Testis (tissue), 3 donors: ENCODE measurements around the gene LTBP1. TPM values are rescaled to one million over a fixed set of nuclear protein-coding genes. Genes with fewer than 3 reads are reported as not detected.
"Not testable (repeated sequence)": the region's sequence is repeated elsewhere in the genome, so short reads cannot be mapped to it uniquely, and the experiment has no call there.

Source experiments
- DNase-seq: peaks from one replicate; pipeline ENCODE4 v3.0.0-alpha.2; 2019
- H3K27ac ChIP-seq, 2 donors: fragments of 200-600 bp; sonication (generic); one replicate each; pipeline ENCODE4 v1.5.1; 2019
- H3K27me3 ChIP-seq: fragments of 200-600 bp; sonication (generic); one replicate; pipeline ENCODE4 v1.5.1; 2019
- H3K36me3 ChIP-seq: fragments of 200-600 bp; sonication (generic); one replicate; pipeline ENCODE4 v1.5.1; 2017; ENCODE audit warnings: low read depth; ENCODE audit errors: missing control alignments
- H3K4me1 ChIP-seq: fragments of 200-600 bp; sonication (generic); one replicate; pipeline ENCODE4 v1.5.1; 2019
- H3K4me3 ChIP-seq, 2 donors: fragments of 200-600 bp; sonication (generic); one replicate each; pipeline ENCODE4 v1.5.1; 2017 to 2019
- H3K9me3 ChIP-seq: fragments of 200-600 bp; sonication (generic); one replicate; pipeline ENCODE4 v1.5.1; 2017
- CTCF ChIP-seq, 3 experiments: fragments of 450-650 bp in 2 of 3; fragments of 200-600 bp in 1 of 3; sonication (generic) in 1 of 3; IDR thresholded peaks; one replicate each; pipeline ENCODE4 v1.5.1; 2016 to 2019; ENCODE audit warnings: antibody characterized with exemption in 3 of 3, mild to moderate bottlenecking in 2 of 3, moderate library complexity in 1 of 3
- POLR2A ChIP-seq: fragments of 450-650 bp; IDR thresholded peaks from one replicate; pipeline ENCODE4 v1.6.1; 2017; ENCODE audit warnings: antibody characterized with exemption, mild to moderate bottlenecking, moderate library complexity
- WGBS, 2 donors: methylation state at CpG; one replicate each; pipeline ENCODE4 v1.1.5; 2018; 5-methylcytosine and 5-hydroxymethylcytosine counted together
- intact Hi-C: fragments of 100-400 bp; cut with DNase I; formaldehyde crosslinking; loops from one replicate; pipeline ENCODE4 v1.15.1; 2023; ENCODE audit warnings: low total_unique reads
- polyA plus RNA-seq: library from polyadenylated mRNA; stranded (reverse); fragments of 350-450 nt; fragmentation: Illumina TruSeq; extraction: RNeasy Lipid Tissue Mini Kit (QIAGEN cat#74804); gene quantifications from one replicate; pipeline ENCODE4 v1.2.3, GENCODE V29; 2014; ENCODE audit warnings: low read depth, low replicate concordance; ENCODE audit not compliant: insufficient read depth
- total RNA-seq, 2 donors: library from RNA; depleted of rRNA; stranded (reverse); fragments of >200 nt; gene quantifications; one replicate each; pipeline ENCODE4 v1.2.3, GENCODE V29; 2016

The LTBP1 gene
- total and polyA plus RNA-seq, 3 donors from 2014 or later: 39.6 to 51.5 (median 44.0) TPM

DNA sequence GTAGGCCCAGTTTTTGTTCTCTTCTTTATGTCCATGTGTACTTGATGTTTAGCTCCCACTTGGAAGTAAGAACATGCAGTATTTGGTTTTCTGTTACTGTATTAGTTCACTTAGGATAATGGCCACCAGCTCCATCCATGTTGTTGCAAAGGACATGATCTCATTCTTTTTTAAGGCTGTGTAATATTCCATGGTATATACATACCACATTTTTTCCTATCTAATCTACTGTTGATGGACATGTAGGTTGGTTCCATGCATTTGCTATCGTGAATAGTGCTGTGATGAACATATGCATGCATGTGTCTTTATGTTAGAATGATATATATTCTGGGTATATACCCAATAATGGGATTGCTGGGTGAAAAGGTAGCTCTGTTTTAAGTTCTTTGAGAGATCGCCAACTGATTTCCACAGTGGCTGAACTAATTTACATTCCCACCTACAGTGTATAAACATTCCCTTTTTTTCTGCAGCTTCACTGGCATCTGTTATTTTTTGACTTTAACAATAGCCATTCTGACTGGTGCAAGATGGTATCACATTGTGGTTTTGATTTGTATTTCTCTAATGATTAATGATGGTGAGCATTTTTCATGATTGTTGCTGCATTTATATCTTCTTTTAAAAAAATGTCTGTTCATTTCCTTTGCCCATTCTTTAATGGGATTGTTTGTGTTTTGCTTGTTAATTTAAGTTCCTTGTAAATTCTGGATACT, 22.9 kb downstream of the LTBP1 start:
- no peak overlapping the region for H3K27ac ChIP-seq
- no peaks in the 10 kb centered on the region for H3K9me3 ChIP-seq
- no peaks in the 10 kb centered on the region for H3K27me3 ChIP-seq
- no peak overlapping the region for H3K4me3 ChIP-seq
- intact Hi-C loops: no loop called here
- WGBS, 2 donors: 58 to 99% methylated on average over 2 of the region's 2 CpGs
- no peaks in the 10 kb centered on the region for H3K4me1 ChIP-seq
- TF ChIP-seq CTCF (IDR thresholded peaks at IDR 0.05): no peak
- TF ChIP-seq POLR2A: no peak
- no peaks in the 10 kb centered on the region for H3K36me3 ChIP-seq
- no peak for DNase-seq

- H3K27me3 ChIP-seq, intact Hi-C loops, H3K4me3 ChIP-seq, H3K36me3 ChIP-seq, H3K27ac ChIP-seq, H3K9me3 ChIP-seq, DNase-seq, H3K4me1 ChIP-seq: not testable (repeated sequence)
- WGBS, 2 donors: 94 to 100% methylated on average over 1 of the region's 1 CpG
Observed at GRCh38 chr2:32973772-32974171, 27.0 kb downstream of the LTBP1 start.

DNA sequence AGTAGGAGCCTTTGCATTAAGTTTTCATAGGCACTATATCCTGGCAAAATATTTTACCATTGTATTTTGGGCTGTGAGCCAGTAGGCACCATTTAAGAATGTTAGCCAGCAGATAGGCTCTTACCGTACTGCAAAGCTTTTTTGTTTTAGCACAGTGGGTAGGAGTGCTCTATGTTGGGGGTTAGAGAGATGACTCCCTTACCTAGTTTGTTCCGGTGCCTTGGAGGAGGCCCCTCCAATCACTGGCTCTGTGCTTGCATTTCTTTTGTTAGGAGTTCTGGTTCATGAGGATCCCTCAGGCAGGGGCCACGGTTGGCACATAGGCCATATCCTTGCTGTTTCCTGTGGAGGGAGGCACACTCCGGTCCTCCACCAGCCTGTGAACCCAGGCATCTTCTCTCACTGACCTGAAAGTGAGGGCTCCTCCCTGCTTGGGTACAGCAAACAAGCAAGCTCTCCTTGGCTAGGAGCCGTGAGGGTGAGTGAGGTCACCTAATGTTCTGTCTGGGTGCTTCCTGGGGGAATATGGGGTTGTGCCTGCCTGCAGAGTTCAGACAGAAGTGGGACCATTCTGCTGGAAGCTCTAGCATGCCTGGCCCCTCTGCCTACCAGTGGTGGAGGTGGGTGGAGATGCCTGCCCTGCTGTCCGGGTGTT, 29.8 kb downstream of the LTBP1 start:
- no peak overlapping the region for H3K4me3 ChIP-seq
- H3K27ac ChIP-seq: no peak overlapping the region
- no peaks in the 10 kb centered on the region for H3K27me3 ChIP-seq
- H3K4me1 ChIP-seq: no peaks in the 10 kb centered on the region
- TF ChIP-seq CTCF (IDR thresholded peaks at IDR 0.05) (no peak), POLR2A (no peak)
- no peaks in the 10 kb centered on the region for H3K9me3 ChIP-seq
- DNase-seq: no peak
- WGBS, 2 donors: 79 to 98% methylated on average over 4 to 6 of the region's 6 CpGs
- H3K36me3 ChIP-seq: no peaks in the 10 kb centered on the region
- intact Hi-C loops: no loop called here

- no peak for DNase-seq
- Histone ChIP-seq H3K36me3 (no peaks in the 10 kb centered on the region), H3K27ac (no peak overlapping the region), H3K27me3 (no peaks in the 10 kb centered on the region), H3K9me3 (no peaks in the 10 kb centered on the region), H3K4me1 (no peaks in the 10 kb centered on the region), H3K4me3 (no peak overlapping the region)
- no peak for TF ChIP-seq CTCF (IDR thresholded peaks at IDR 0.05)
- 80% methylated on average over 6 of the region's 6 CpGs; no CpG with 5 or more reads in 1 of the 2 donors for WGBS, 2 donors
- intact Hi-C loops: no loop called here
Observed at GRCh38 chr2:32977228-32977758, 30.5 kb downstream of the LTBP1 start.

DNA sequence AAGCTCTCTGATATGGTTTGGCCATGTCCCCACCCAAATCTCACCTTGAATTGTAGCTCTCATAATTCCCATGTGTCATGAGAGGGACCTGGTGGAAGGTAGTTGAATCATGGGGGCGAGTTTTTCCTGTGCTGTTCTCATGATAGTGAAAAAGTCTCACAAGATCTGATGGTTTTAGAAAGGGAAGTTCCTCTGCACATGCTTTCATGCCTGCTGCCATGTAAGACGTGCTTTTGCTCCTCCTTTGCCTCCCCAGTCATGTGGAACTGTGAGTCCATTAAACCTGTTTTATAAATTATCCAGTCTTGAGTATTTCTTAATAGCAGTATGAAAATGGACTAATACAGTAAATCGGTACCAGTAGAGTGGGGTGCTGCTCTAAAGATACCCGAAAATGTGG, 34.9 kb downstream of the LTBP1 start:
- H3K4me3 ChIP-seq: no peak overlapping the region
- DNase-seq: no peak
- no peaks in the 10 kb centered on the region for H3K4me1 ChIP-seq
- intact Hi-C loops: no loop called here
- WGBS, 2 donors: 93 to 94% methylated on average over 4 of the region's 4 CpGs
- no peaks in the 10 kb centered on the region for H3K27me3 ChIP-seq
- H3K27ac ChIP-seq: no peak overlapping the region
- no peaks in the 10 kb centered on the region for H3K36me3 ChIP-seq
- TF ChIP-seq CTCF (IDR thresholded peaks at IDR 0.05) (no peak), POLR2A (no peak)
- no peaks in the 10 kb centered on the region for H3K9me3 ChIP-seq

DNA sequence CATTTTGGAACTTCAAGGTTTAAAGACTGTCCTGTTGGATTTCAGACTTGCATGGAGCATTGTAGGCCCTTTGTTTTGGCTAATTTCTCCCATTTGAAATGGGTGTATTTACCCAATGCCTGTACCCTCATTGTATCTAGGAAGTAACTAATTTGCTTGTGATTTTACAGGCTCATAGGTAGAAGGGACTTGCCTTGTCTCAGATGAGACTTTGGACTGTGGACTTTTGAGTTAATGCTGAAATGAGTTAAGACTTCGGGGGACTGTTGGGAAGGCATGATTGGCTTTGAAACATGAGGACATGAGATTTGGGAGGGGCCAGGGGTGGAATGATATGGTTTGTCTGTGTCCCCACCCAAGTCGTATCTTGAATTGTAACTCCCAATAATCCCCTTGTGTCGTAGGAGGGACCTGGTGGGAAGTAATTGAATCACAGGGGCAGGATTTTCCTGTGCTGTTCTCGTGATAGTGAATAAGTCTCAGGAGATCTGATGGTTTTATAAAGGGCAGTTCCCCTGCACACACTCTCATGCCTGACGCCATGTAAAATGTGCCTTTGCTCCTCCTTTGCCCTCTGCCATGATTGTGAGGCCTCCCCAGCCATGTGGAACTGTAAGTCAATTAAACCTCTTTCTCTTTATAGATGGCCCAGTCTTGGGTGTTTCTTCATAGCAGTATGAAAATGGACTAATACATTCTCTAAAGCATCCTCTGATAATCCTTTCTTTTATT, 36.6 kb downstream of the LTBP1 start:
- H3K4me3 ChIP-seq, H3K27ac ChIP-seq, H3K9me3 ChIP-seq, DNase-seq, H3K27me3 ChIP-seq, H3K36me3 ChIP-seq, H3K4me1 ChIP-seq, intact Hi-C loops: not testable (repeated sequence)
- WGBS, 2 donors: 86% methylated on average over 5 of the region's 5 CpGs
